H7 (cell line): ENCODE measurements around the gene TTC7B. TPM values are rescaled to one million over a fixed set of nuclear protein-coding genes. Genes with fewer than 3 reads are reported as not detected.

ENCODE experiments used
- DNase-seq: peaks from one replicate; pipeline ENCODE4 v3.0.0; 2012
- H3K27me3 ChIP-seq: 2 replicates; pipeline ENCODE4 v1.6.0; 2011; ENCODE audit warnings: mild to moderate bottlenecking, low read length; ENCODE audit not compliant: control insufficient read depth, insufficient read depth
- H3K36me3 ChIP-seq: replicated peaks from 2 replicates; pipeline ENCODE4 v1.5.1; 2011; ENCODE audit warnings: low read length; ENCODE audit not compliant: control insufficient read depth, insufficient read depth
- H3K4me3 ChIP-seq: 2 replicates; pipeline ENCODE4 v1.5.1; 2011; ENCODE audit warnings: low read depth, mild to moderate bottlenecking, control low read depth, low read length, moderate library complexity; ENCODE audit not compliant: insufficient read depth
- total RNA-seq: library from RNA; depleted of rRNA; stranded (reverse); fragments of >200 nt; shearing (Covaris generic); gene quantifications from 2 replicates; pipeline ENCODE4 v1.2.3, GENCODE V29; 2014

Gene TTC7B
- total RNA-seq, 1 experiment from 2014 or later: 27.4 TPM

DNA sequence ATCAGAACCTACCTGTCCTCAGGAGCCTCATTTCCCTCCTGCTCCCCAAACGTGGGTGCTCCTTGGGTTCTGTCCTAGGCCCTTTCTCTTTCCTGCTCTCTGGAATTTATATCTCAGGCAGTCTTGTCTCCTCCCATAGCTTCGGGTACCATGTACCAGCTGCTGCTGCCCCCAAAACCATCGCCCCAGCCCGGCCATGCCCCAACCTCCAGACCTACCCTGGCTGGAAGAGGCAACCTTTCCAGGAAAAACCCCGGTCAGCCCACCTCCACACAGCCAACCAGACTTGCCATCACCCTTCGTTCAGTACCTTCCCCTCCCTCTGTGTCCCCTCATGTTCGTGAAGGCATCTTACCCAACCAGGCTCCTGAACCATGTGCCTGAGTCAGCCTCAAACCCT lies 254.3 kb downstream of the TTC7B start:
- H3K4me3 ChIP-seq: no peak overlapping the region
- H3K36me3 ChIP-seq: no peaks in the 10 kb centered on the region; the same call in 1 of the 2 replicates
- no peak for DNase-seq
- H3K27me3 ChIP-seq: no peaks in the 10 kb centered on the region

DNA sequence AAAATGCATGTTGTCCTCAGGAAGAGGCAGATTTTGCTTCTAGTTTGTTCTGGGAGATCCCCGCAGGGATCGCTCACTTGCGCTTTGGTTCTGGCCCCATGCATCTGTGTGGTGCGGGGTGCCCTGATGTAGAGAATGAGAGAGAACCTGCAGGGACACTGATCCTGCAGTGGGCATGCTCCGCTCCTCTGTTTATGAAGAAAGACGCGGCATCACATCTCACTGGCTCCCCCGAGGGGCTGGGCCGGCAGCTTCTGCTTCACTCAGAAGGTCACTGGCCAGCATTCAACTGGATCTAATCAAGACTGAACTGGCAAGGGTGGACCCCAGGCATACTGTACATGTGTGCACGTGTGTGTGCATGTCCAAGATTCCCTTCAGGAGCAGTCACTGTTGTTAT lies 255.2 kb downstream of the TTC7B start:
- peak; percentile 79 for DNase-seq
- Histone ChIP-seq H3K36me3 (no peaks in the 10 kb centered on the region; the same call in 1 of the 2 replicates), H3K27me3 (no peaks in the 10 kb centered on the region), H3K4me3 (no peak overlapping the region)

DNA sequence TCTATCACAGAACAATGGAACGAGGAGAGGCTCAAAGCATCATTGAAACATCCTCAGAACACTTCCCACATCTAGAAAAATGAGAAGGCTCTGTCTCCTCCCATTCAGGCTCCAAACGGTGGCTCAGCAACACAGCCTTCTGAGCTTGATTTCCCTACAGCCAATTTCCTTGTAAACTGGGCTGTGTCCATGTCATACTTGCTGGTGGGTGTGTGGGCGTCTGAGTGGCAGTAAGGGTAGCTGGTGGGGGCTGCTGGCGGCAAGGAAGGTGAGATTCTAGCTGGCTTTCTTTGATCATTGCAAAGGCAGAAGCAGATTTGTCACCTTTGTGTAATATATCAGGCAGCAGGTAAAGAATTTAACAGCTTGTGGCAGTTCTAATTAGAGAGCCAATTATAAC lies 255.7 kb downstream of the TTC7B start:
- Histone ChIP-seq H3K27me3 (no peaks in the 10 kb centered on the region), H3K36me3 (no peaks in the 10 kb centered on the region; the same call in 1 of the 2 replicates), H3K4me3 (no peak overlapping the region)
- no peak for DNase-seq

DNA sequence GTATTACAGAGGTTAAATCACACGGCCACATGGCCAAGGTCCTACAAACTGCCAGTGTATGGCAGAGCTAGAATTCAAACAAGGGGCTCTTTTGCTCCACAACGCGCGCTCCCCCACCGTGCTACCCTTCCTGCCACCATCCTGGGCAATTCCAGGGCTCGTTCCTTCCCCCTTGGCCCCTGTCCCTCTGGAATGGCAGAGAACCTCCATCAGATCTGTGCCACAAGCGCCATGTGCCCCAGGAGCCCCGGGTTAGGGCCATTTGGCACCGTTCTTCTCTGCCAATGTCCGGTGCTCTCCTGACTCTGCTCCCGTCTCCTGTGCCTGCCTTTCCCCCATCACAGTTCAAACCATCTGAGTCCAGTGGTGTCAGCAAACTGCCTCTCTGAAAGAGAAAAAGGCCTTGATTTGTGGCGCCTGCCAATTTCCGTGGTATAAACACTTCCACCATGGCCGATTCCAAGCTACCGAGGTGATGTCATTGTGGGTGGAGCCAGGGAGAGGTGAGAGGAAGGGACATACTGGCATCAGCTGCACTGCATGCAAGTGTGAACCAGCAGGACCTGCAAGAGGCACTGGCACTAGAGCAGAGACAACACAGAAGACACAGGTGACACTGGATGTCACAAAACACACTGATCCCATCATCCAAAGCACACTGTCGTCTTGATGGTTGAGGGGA lies 256.3 kb downstream of the TTC7B start:
- Histone ChIP-seq H3K4me3 (no peak overlapping the region), H3K27me3 (no peaks in the 10 kb centered on the region), H3K36me3 (no peaks in the 10 kb centered on the region; the same call in 1 of the 2 replicates)
- no peak for DNase-seq

DNA sequence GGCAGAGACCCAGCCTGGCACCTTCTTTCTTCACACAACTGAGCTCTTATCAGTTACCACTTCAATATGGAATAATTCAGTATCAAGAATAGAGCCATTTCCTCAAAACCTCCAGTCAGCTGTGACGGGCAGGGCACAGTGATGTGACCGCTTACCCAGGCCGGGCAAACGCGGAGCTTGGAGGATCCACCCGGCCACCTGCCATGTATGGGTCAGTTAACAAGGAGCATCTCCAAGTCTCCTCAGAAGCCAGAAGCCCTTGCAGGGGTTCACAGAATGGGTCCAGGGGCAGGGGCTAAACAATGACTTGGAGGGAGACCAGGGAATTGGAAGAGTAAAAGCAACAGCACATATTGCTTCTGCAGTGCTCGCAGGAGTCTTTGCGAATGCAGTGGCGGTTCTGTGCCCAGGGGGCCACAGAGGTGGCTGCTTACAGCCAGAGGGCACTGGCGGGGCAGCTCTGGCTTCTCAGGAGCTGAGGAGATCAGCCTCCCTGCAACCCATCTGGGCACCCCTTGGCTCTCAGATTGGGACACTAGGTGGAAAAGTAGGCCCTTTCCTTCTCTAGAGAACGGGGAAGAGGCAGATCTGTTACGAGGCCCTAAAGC lies 257.1 kb downstream of the TTC7B start:
- DNase-seq: no peak
- Histone ChIP-seq H3K4me3 (no peak overlapping the region), H3K27me3 (no peaks in the 10 kb centered on the region), H3K36me3 (no peaks in the 10 kb centered on the region; the same call in 1 of the 2 replicates)

DNA sequence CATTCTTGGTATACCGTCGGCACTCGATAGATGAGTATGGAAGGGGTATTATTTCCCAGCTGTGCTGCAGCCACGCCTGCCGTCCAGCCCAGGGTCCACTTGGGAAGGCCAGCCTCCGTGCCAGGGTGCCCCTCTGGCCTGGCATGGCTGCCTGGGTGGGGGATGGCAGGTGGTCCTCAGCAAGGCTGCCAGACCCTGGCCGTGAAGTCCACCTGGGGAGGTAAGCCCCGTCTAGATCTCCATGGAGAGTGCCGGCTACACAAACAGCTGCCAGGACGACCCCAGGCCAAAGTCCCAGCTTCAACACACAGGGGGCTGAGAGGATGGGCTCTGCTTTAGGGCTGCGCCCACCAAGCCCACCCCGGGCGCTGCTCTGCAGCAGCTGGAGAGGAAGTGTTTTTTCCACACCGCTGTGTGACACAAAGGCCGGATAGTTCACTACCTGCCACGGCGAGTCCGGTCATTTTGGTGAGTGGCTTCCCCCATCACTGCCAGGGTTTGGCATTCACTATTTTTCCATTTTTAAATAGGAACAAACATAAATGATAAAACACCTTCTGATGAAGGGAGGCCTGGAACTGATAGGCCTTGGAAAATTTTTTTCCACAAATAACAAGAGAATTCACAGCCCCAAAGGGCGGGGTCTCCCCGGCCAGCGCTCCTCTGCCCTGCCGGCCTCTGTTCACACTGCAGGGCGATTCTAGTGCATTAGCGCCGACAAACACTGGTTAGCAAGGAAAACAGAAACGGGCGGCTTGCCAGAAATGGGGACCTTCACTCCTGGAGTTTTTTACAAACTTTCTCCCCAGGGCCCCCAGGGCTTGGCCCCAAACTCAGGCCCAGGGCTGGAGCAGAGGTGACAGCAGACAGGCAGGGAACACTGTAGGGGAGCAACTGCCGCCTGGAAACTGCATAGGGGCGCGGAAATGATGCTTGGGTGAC lies 257.9 kb downstream of the TTC7B start:
- Histone ChIP-seq H3K27me3 (no peaks in the 10 kb centered on the region), H3K4me3 (no peak overlapping the region), H3K36me3 (no peaks in the 10 kb centered on the region; the same call in 1 of the 2 replicates)
- DNase-seq: no peak

DNA sequence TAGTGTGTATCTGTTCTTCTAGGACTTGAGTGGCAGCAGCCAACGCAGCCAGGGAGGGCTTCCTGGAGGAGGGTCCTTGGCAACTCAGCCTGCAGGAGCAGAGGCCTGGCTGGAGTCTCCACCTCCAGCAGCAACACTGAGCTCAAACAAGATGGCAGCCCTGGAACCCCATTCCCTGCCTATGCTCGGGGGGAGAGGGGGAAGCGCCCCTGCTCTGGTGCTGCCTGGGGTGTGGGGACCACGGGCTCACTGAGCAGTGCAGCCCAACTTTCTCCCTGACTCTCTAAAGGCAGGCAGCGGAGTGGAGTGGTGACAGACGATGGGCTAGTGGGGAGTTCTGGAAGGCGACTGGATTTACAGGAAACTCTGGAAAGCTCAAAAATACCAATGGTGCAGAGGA lies 258.7 kb downstream of the TTC7B start:
- Histone ChIP-seq H3K36me3 (no peaks in the 10 kb centered on the region; the same call in 1 of the 2 replicates), H3K4me3 (no peak overlapping the region), H3K27me3 (no peaks in the 10 kb centered on the region)
- no peak for DNase-seq

DNA sequence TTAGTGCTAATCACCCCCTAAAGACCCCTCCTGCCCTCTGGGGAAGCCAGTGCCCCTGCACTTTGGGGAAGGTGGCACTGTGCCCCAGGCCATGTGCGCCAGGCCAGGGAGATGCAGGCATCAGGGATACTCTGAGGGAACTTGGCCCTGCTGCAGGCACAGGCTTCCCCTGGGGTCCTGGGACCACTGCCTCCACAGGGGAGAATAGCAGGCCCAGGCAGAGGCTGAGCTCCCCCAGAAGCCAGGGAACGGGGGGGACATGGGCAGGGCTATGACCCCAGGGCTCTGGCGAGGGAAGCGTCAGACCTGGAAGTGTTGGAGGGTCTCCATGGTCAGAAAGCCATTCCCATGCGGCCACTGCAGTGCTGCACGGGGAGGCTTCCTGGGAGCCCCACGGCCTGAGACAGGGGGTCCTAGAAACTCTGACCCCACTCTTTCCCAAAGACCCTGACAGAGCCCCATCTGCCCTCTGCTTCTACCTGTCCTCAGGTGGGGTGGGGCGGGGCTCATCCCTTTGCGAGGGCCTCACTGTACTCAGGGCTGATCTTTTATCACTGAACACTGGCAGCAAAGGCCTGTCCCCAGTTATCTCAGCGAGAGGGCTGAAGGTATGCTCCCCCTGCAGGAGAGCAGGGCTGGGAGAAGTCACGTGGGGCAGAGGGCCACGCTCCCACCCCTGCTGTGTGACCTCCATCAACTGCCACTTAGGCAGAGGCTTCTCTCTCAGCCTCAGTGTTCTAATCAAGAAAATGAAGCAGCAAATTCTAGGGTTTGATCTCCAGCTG lies 259.4 kb downstream of the TTC7B start:
- Histone ChIP-seq H3K27me3 (no peaks in the 10 kb centered on the region), H3K36me3 (no peaks in the 10 kb centered on the region; the same call in 1 of the 2 replicates), H3K4me3 (no peak overlapping the region)
- DNase-seq: no peak

DNA sequence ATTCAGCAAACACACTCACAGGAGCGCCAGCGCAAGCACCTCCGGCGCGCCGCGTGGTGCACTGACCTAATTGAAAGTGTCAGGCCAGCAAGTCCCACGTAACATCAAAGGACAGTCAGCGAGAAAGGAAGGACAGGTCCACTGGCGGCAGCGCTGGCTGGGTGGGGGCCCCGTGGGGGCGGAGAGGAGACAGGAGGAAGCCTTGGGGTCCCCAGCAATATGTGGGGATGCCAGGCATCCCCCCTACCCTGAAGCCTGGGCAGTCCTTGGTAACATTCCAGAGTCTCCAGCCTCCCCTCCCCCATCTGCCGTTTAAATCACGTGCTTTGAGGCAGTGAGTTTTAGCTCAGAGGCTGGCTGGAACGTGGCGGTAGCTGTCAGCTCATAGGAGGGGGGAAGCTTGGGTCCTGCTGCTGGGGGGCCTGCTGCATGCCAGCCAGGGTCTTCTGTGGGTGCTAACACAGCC lies 260.2 kb downstream of the TTC7B start:
- Histone ChIP-seq H3K27me3 (no peaks in the 10 kb centered on the region), H3K36me3 (no peaks in the 10 kb centered on the region; the same call in 1 of the 2 replicates), H3K4me3 (no peak overlapping the region)
- DNase-seq: peak; percentile 92

DNA sequence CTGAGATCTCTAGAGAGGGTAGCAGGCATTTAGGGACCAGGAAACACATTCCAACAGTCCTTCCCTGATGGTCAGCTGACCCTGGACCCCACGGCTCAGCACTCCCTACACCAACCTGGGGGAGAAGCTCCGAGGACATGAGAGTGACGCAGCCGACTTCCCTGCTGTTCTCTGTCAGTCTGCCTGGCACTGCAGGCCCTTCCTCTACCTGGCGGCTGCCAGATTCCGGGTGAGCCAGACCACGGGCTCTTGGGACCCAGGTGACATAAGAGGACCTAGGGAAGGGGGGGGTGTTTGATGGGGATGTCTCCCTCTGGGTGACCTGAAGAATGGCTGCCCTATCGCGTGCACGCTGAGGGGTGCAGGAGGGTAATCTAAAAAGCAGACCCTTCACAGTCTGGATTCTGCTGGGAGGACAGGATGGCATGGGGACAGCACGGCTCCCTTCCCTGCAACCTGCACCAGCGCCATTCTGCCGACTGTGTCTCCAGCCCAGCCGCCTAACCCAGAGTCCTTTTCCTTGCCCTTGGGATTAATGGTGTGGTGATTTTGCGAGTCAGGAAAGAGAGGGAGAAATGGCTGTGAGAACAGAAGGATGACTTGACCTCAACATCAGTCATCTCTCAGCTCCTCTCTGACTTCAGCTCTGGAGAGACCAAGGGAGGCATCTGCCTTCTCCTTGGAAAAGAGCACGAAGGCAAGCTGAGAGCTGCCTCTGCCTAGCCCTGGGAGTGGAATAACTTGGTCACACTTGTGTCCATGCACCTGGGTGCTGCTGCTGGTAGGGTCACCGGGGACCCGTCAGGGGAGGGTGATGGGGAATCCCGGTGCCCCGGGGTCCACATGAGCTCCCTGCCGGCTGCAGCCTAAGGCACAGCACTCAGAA lies 260.9 kb downstream of the TTC7B start:
- H3K36me3 ChIP-seq: no peaks in the 10 kb centered on the region
- DNase-seq: no peak

DNA sequence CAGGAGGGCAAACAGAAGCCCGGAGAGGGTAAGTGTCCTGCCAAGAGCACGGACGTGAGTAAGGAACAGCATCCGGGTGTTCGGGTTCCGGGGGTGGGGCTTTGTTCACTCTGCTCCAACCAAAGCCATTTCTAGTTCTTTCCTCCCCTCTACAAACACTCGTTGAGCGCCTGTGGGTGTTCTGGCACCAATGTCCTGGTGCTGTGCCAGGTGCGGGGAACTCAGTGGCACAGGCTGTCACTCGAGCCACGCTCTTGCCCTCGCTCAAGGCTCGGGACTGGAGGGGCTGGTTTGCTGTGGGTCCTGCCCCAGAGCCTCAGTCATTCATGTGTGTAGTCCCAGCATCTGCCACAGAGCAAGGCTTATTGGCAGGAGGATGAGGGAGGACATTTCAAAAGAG lies 261.9 kb downstream of the TTC7B start:
- no peaks in the 10 kb centered on the region for H3K36me3 ChIP-seq
- H3K4me3 ChIP-seq: no peak overlapping the region
- no peak for DNase-seq
- no peaks in the 10 kb centered on the region for H3K27me3 ChIP-seq

More for the DNA sequence above, 260.9 kb downstream of the TTC7B start:
- H3K4me3 ChIP-seq: no peak overlapping the region
- no peaks in the 10 kb centered on the region for H3K27me3 ChIP-seq

DNA sequence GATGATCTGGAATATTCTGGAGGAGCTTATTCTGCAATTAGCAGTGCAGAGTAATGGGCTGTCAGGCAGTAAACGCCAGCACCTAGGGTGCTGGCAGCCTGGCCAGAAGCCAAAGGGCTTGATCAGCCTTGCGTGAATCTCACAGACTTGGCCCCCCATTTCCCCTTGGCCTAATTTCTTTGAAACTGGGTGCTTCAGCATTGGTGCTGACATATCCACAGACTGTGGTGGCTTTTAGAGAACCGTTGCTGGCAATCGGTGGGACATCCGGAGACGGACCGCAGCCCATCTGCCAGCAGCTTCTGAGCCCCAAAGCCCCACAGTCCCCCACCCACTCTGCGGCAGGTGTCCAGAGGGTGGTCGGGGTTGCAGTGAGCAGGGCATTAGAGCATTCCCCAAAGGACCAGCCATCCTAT lies 262.3 kb downstream of the TTC7B start:
- DNase-seq: no peak
- H3K36me3 ChIP-seq: no peaks in the 10 kb centered on the region
- no peaks in the 10 kb centered on the region for H3K27me3 ChIP-seq
- no peak overlapping the region for H3K4me3 ChIP-seq

DNA sequence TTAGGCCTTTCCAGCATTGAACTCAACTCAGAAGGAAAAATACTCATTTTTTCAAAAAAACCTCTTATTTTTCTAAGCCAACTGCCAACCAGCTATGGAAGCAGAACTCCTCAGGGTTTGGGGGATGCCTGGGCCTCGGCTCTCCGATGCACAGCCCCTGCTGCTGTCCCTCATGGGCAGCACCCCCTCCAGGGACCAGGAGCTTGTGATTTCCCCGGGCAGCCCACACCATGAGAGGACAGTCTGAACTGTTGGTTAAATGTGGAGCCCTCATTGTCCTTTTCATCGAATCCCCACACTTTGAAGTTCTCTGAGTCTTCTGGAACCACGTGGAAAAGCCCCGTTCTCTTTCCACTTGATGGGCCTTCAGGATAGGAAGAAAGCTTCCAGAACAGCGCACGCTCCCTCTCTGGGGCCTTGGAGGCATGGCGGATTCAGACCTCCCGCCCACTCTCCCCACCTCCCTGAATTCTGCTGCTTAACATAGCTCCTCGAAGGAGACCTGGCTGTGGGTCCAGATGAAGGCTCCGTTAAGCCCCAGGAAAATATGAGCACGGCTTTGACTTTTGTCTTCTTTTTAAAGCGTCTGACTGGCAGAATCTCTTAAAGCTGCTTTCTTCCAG lies 262.8 kb downstream of the TTC7B start:
- no peak overlapping the region for H3K4me3 ChIP-seq
- DNase-seq: peak; percentile 79
- H3K36me3 ChIP-seq: no peaks in the 10 kb centered on the region
- H3K27me3 ChIP-seq: no peaks in the 10 kb centered on the region
